ENCODE data around the gene PVALEF. TPM values are rescaled to one million over a fixed set of nuclear protein-coding genes. Genes with fewer than 3 reads are reported as not detected.

The PVALEF gene
- total RNA-seq, 1 donor from 2014 or later = not detected

- Histone ChIP-seq H3K36me3 (no peaks in the 10 kb centered on the region), H3K4me3 (no peak overlapping the region), H3K9me3 (no peaks in the 10 kb centered on the region), H3K27ac (no peak overlapping the region), H3K27me3 (no peaks in the 10 kb centered on the region), H3K4me1 (no peaks in the 10 kb centered on the region)
- DNase-seq (no peak), ATAC-seq (no peak)
- TF ChIP-seq, protein P1, sequence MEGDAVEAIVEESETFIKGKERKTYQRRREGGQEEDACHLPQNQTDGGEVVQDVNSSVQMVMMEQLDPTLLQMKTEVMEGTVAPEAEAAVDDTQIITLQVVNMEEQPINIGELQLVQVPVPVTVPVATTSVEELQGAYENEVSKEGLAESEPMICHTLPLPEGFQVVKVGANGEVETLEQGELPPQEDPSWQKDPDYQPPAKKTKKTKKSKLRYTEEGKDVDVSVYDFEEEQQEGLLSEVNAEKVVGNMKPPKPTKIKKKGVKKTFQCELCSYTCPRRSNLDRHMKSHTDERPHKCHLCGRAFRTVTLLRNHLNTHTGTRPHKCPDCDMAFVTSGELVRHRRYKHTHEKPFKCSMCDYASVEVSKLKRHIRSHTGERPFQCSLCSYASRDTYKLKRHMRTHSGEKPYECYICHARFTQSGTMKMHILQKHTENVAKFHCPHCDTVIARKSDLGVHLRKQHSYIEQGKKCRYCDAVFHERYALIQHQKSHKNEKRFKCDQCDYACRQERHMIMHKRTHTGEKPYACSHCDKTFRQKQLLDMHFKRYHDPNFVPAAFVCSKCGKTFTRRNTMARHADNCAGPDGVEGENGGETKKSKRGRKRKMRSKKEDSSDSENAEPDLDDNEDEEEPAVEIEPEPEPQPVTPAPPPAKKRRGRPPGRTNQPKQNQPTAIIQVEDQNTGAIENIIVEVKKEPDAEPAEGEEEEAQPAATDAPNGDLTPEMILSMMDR (IDR thresholded peaks at IDR 0.05) = no peak
- intact Hi-C loops (cut with DNase I) = no loop called here
These were observed 23.2 kb downstream of the PVALEF start for GRCh38 chr17:81188491-81188840.

GRCh38 chr17:81189016-81189415 lies 23.7 kb downstream of the PVALEF start:
- Histone ChIP-seq H3K27me3 (no peaks in the 10 kb centered on the region), H3K4me3 (no peak overlapping the region), H3K4me1 (no peaks in the 10 kb centered on the region), H3K27ac (no peak overlapping the region), H3K36me3 (no peaks in the 10 kb centered on the region), H3K9me3 (no peaks in the 10 kb centered on the region)
- ATAC-seq (no peak), DNase-seq (no peak)
- intact Hi-C loops (cut with DNase I) = no loop called here
- TF ChIP-seq, protein P1 (IDR thresholded peaks at IDR 0.05) = no peak

GRCh38 chr17:81189670-81190530 lies 24.6 kb downstream of the PVALEF start:
- ATAC-seq = peak; percentile 11
- H3K4me1 ChIP-seq = no peaks in the 10 kb centered on the region
- TF ChIP-seq, protein P1 (IDR thresholded peaks at IDR 0.05) = no peak
- H3K27ac ChIP-seq = no peak overlapping the region
- no peak for DNase-seq
- H3K4me3 ChIP-seq = no peak overlapping the region
- intact Hi-C loops (cut with DNase I) = no loop called here
- H3K36me3 ChIP-seq = no peaks in the 10 kb centered on the region
- no peaks in the 10 kb centered on the region for H3K9me3 ChIP-seq
- no peaks in the 10 kb centered on the region for H3K27me3 ChIP-seq

DNA sequence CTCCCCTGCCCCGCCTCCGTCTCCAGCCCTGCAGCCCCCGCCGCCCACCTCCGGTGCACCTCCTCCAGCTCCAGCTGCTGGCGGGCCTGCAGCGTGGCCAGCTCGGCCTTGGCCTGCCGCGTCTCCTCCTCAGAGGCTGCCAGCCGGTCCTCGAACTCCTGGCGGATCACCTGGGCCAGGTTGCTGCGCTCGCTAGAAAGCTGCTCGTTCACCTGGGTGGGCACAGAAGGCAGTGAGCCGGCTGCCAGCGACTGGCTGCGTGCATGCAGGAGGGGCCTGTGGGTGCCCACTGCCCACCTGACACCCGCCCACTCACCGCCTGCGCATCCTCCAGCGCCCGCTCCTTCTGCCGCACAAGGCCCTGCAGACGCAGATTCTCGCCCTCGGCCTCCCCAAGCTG lies 25.3 kb downstream of the PVALEF start:
- TF ChIP-seq, protein P1 (IDR thresholded peaks at IDR 0.05) = no peak
- H3K36me3 ChIP-seq = no peaks in the 10 kb centered on the region
- no peaks in the 10 kb centered on the region for H3K9me3 ChIP-seq
- intact Hi-C loops (cut with DNase I) = no loop called here
- H3K4me3 ChIP-seq = no peak overlapping the region
- H3K27me3 ChIP-seq = no peaks in the 10 kb centered on the region
- ATAC-seq (no peak), DNase-seq (no peak)
- no peak overlapping the region for H3K27ac ChIP-seq
- H3K4me1 ChIP-seq = no peaks in the 10 kb centered on the region

DNA sequence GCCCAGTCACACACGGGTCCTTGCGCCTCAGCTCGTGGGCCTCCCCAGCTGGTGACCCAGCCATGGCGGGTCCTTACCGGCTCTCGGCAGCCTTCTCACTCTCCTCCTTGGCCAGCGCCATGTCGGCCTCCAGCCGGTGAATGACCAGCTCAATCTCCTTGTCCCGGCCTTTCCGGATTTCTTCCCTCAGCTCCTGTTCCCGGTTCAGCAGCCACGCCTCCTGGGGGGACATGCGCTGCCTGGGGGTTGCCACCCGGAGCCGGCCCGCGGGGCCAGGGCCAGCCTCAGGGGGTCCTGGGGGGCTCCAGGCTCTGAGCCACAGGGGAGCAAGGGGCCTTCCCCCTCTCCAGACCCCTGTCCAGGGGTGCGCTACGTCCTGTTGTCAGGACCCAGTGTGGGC lies 25.8 kb downstream of the PVALEF start:
- intact Hi-C loops (cut with DNase I) = no loop called here
- DNase-seq = no peak
- Histone ChIP-seq H3K27ac (no peak overlapping the region), H3K4me1 (no peaks in the 10 kb centered on the region), H3K36me3 (no peaks in the 10 kb centered on the region), H3K27me3 (no peaks in the 10 kb centered on the region), H3K9me3 (no peaks in the 10 kb centered on the region), H3K4me3 (no peak overlapping the region)
- TF ChIP-seq, protein P1 (IDR thresholded peaks at IDR 0.05) = no peak
- ATAC-seq = no peak

Measured in upper lobe of right lung (tissue), 1 donor.